Stimulated activated CD8-positive, alpha-beta memory T cell treated with anti-CD3 and anti-CD28 coated beads, Interleukin-15, amount 100 ng/mL, for 24 hours (primary cell): ENCODE results near the gene KIF5C.

Source experiments
- DNase-seq: peaks from one replicate; pipeline ENCODE4 v3.0.0-alpha.2; 2020; ENCODE audit warnings: low read depth

The KIF5C gene

DNA sequence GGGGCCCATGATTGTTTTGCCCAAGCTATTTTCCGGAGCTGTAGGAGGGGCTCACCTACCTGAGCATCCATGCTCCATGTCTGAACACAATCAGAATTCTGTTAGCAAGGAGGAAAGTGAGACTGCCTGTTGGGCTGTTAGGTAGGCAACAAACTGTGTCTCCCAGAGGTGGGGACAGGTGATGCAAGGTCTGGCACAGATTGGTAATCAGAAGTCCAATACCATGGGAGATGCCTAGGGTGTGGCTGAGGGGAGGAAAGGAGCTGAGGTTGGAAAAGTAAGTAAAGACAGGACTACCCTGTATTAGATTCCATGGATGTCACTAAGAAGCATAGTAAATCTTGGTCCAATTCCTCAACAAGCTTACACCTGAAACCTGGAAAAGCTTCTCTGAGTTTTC lies 166.5 kb downstream of the KIF5C start:
- no peak for DNase-seq

DNA sequence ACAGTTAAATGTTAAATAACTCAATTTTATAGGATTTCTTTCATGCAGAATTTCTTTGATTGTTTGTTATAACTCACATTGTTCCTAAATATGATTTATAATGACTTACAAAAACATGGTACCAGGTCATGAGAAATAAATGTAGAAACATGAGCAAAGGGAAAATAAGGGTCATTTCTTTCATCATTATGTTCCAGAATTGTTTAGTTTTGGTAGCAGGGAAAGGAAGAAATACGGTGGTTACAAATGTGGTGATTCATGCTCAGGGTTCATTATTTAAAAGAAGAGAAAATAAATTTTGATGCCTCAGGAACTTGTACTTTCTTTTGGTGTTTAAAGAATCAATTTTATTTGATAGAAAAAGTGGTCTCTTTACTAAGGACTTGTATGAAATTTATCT lies 167.9 kb downstream of the KIF5C start:
- no peak for DNase-seq

DNA sequence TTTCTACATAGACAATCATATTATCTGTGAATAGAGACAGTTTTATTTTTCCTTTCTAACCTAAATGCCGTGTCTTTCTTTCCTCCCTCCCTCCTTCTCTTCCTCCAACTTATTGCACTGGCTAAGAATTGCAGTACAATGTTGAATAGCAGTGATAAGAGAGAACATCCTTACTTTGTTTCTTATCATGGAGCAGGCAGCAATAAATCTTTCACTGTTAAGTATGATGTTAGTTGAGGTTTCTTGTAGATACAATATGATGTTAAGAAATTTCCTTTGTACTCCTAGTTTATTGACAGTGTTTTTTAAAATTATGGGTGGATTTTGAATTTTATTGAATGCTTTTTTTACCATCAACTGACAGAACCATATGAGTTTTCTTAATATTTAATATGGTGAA lies 169.5 kb downstream of the KIF5C start:
- DNase-seq, result no peak

DNA sequence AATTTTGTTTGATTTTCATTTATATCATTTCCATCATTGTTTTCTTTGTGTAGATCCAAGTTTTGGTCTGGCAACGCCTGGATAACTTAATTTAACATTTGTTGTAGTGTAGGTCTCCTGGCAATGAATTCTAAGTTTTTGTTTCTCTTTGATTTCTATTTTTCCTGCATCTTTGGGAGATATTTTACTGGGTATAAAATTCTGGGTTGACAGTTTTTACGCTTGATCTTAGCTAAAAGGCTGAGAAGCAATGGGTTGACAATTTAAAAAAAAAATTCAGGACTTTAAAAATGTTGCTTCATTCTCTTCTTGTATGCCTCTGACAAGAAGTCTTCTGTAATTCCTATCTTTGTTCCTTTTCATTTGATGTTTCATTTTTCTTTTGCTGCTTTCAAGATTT lies 172.1 kb downstream of the KIF5C start:
- no peak for DNase-seq

DNA sequence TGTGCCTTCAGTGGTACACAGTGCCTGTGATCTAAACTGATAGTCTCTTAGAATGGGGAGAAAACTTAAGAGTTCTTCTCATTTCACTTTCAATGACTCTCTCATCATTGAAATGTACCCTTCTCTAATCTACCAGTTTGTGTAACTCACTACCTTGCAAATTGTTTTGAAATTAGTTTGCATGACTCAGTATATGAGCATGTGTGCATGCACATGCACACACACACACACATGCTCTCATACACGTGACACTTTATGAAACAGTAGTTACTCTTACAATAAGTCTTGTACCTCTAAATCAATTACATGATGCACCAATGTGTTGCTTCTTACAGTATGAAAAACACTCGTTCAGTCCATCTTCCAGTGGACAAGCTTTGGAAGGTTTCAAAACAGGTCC lies 174.1 kb downstream of the KIF5C start:
- DNase-seq, result no peak

DNA sequence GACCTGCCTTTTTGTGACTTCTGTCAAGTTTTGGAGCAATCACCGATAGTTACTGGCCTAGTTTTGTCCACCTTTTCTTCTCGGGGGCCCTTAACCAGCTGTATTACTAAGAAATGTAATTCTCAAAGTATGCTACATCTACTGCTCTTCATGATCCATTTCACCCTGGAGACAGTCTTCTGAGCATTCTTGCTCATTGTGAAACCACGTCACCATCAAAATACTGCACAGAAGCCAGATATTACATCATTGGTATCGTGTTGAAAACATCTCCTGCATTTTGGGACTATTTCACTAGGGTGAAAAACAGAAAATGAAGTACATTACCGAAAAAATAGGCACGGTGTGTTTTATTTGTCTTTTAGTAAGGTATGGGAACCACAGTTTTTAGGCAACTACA lies 175.2 kb downstream of the KIF5C start:
- no peak for DNase-seq

DNA sequence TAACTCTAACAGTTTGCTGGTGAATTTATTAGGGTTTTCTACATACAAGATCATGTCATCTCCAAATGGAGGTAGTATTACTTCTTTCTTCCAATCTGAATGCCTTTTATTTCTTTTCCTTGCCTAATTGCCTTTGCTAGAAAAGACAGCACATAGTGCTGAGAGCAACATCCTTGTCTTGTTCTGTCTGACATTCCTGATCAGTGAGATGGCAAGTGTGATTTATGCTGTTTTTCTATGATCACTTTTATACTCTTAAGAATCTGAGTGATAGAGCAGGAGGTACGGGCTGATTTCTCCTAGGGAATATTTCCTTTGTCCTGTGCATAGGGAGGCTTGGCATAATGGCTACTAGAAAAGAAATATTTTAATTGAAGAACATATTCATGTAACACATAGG lies 180.7 kb downstream of the KIF5C start:
- no peak for DNase-seq

DNA sequence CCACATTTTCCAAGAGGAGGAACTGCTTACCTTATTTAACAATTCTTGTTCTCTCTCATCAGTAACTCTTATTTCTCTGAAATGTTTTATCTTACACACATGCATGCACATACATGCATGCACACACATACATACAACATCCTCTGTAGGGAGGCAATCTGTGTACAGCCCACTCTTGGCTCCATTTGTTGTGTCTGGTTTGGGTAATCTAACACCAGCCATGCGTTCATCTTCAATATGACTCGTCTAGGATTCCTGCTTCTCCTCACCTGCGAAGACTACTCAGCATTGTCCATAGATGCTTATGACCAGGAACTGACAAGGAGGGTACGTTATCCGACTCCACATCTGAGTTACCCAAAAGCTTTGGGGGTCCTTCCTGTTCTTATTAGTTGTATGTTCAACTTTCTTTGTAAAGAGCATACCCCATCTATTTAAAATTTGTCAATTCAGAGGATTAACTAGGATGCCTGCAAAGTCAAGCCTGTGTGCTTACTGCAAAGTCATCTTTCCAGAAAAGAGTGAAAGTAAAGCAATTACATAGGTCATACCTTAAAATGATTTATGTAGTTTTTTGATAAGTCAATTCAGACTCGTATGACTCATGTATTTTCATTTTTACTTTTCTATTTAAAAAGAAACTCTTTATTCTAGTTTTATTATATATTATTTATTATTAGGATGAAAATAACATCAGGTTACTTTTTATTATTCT lies 181.7 kb downstream of the KIF5C start:
- DNase-seq, result no peak

DNA sequence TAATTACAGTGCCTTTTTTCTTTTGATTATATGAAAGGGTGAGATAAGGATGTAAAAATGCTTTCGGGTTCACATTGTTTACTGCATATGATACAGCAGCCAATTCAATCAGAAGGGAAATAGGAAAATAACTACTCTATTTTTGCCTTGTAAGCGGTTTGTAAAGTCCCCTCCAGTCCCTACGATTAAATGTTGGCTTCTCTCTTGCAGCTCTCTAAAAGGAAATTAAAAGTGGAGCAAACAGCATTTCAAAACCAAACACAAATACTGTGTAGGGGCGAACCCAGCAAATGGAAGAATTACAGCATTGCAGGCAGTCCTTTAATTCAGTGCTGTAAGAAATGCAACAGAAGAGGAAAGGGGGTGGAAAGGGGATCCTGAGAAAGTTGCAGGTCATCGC lies 182.4 kb downstream of the KIF5C start:
- DNase-seq, result no peak

DNA sequence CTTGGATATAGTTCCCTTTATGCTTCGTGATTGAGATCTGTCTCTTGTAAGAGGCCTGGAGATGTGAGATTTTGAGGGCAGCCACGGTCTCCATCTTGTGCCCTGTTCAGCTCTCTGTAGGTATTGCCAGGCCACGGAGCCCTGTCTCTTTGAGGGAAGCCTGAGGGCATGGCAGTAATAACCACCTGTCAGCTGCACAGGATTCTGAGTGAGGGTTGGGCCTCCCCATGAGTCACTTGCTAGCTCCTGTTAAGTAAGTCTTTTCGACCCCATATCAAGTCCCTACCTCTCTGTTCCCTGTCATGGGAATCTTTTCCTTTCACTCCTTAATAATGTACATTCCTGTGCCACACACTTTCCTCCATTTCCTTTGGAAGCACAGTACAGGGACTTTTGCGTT lies 183.9 kb downstream of the KIF5C start:
- no peak for DNase-seq

DNA sequence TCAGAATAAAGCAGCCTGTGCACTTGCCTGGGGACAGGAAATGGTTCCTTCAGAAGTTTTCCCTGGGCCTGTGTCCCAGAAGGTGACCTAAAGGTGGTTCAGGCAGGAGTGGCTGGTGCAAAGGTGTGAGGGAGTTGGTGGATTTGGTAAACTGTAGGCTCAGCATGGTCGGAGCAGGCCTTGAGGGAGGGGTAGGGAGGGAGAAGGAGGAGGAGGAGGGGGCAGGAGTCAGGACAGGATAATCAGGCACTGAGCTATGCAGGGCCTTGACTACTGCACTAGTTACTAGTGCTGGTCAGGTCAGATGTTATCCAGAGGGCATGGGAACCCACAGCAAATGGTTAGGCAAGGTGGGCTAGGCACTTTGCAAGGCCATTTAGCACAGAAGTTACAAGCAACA lies 184.8 kb downstream of the KIF5C start:
- DNase-seq, result no peak

DNA sequence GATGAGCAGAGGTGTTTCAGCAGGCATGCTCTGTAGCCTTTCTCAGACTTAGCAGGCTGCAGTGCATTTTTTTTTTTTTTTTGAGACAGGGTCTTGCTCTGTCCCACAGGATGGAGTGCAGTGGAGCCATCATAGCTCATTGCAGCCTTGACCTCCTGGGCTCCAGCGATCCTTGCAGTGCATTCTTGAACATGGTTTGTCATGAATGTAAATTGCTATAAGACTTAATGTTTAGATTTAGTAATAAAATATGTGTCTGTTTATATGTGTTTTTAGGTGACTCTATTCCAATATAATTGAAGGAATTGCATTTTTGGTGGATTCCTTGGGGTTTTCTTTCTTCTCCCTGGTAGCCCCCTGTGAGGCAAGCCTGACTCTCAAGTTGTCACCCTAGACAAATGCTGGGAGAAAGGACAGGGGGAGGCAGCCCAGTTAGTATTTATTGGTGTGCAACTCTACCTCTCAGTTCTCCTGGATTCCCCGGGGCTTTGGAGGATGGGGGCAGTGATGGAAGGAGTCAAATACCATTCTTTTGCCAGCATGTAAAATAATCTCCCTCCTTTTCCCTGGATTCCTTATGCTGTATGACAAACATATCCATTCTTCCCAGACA lies 186.2 kb downstream of the KIF5C start:
- no peak for DNase-seq

DNA sequence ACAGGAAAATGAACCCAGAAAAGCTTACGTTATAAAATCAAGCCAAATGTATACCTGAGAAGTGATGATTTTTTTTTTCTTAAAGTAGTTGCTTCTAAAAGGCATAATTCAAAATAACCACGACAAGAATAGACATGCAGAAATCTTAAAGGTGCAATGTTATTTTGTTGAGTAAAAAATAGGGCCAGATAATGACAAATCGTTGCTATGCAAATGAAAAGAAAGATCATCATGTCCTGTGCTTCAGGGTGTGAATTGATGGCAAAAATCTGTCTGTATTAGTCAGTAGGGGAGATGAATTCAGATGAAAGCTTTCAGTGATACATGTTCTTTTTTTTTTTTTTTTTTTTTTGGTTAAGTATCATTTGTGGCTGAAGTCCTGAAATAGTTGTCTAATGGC lies 187.5 kb downstream of the KIF5C start:
- no peak for DNase-seq

DNA sequence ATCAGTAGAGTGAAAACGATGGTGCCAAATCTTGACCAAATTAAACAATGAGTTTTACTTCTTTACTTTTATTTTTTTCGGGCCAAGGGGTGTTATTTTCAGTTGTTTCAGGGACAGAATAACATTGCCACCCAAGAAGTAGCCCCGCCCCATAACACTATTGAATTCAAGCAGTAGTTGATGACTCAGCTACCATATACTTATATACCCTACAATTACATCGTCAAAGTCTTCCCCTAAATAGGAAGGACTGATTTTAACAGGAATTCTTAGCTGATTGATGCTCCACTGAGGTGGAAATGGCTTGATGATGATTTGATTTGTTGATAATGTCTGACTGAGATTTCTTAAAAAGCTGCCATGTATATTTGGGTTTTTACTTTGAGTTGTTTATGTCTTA lies 188.2 kb downstream of the KIF5C start:
- no peak for DNase-seq

DNA sequence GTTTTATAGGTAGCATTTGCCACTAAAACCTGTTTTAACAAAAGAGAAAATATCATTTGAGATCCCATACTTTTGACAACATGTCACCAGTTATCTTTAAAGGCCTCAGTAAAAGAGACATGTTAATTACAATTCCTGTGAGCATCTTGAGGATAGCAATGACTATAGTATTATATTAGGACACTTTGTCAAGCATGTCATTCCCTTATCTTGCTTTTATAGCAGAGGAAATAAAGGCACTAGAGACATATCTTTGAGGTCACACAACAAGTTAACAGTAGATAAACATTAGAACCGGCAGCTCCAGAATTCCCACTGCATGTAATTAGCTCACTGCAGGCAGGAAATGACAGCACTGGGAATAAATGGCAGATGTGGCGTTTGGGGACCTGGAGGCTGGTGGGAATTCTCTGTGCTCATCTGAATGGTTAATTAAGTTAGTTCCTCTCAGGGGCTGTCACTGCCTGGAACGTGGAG lies 189.4 kb downstream of the KIF5C start:
- no peak for DNase-seq

DNA sequence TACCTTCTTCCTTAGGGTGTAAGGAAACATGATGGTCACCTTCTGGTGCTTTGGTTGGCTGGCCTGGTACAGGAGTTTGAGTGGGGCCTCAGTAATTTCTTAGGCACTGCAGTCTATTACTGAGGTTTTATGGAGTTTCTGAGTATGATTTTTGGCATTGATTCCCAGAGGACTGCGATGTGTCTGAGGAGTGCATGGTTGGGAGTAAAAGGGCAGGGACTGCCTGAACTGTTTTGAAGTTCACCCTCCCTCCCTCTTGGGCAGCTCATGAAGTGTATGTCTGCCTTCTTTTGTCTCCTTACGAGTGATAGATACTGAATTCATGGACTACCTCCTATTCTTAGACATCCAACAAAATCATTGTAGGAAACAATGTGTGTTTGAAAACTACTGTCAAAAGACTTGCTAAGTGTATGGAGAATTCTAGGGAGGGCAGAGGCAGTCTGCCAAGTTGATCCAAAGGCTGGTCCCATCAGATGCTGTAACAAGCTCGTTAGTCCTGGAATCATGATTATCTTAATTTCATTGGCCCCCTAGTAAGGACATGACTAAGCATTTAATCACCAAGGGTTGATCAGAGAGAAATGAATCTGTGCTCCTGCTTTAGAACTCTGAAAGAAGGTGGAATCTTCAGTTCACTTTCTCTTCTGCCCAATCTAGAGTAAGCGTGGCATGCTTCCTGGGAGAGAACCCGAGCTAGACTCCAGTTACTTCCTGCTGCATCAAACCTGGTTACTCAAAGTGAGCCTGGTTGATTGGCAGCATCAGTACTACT lies 190.0 kb downstream of the KIF5C start:
- DNase-seq, result no peak

DNA sequence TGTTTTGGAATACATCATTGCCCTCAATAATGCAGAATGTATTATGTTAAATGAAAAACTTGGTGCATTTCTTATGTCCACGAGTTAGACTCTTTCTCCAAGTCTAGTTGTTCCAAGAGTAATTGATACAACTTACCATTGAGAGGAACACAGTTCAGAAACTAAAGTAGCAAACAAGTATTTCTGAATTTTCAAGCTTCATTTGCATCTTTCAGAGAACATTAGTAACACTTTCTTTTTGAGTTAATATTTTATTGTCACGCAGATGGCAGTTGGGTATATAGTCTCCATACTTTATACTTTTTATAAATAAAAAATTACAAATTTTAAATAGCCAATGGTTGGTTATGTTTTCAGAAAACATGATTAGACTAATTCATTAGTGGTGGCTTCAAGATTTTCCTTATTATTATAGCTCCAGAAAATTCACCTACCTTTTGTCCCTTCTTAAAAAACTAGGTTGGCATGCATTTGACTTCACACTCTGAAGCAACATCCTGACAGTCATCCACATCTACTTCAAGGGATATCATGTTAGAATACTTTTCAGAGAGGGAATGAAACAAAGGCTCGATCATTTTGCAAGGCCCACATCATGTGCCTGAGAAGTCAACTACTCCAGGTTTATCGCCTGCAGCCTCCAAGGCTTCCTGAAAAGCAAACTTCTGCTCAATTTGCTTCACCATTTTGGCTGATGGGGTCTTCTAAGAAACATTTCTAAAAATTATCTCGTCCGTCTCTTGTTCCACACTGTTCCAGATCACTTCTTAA lies 193.4 kb downstream of the KIF5C start:
- no peak for DNase-seq

DNA sequence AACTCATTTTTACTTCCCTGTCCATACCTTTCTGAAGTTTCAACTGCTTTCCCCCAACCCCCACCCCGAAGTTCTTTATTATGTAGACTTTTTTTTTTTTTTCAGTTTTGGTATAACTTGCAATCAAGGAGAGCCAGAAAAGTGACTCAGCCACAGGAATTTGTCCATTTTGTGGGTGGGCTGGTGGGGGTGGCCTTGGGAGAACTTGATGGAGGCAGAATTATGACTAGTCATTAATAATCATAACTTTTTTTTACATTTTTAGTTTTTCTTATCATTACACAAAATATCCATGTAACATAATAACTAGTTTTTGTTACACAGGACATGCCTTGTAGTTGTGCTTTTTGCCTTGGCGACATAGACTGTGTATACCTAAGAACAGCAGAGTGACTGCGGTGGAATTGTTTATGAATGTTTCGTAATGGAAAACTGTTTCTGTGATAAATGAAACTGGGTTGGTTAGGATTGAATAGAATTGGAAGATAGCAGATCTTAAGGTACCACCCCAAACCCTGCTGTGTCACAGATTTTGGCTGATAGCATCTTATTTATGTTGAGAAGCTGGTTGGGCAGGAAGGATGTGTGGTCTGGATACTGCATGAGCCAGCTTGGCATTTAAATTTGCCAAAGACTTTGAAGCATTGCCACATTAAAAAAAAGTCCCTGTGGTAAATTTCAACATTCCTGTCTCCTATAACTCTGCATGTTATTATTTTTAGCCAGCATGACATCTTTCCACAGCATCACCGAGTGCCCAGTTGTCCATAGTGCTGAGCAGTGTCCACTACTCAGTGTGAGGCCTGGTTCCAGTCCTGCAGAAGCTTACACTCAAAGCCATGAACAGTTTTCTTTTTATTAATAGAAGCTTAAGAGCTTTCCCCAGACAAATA lies 194.2 kb downstream of the KIF5C start:
- no peak for DNase-seq

DNA sequence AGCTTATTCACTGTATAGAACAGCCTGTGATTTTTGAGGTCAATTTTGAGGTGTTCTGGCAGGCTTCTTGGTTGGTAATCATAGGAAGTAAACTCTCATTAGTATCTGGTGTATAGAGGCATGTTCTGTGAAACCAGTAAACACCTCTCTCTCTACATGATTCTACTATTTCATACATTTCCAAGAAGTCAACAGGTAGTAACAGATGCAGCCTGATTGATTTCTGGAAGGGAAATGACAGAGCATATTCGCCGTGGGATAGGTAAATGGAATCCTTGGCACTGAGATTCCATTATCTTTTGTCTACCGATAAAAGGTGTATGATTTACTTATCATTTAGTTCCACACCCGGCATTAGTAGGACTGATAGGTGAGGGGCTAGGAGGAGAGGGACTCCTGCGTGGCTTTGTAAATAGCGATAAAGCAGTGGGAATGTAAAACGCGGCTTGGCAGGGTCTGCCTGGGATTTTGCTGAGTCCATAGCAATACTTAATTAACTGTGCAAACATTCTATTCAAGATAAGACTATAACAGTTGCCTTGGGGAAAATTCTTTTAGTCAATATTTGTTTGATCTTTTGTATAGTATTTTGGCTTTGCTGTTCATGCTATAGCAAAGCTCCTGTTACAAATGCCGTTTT lies 195.8 kb downstream of the KIF5C start:
- no peak for DNase-seq

DNA sequence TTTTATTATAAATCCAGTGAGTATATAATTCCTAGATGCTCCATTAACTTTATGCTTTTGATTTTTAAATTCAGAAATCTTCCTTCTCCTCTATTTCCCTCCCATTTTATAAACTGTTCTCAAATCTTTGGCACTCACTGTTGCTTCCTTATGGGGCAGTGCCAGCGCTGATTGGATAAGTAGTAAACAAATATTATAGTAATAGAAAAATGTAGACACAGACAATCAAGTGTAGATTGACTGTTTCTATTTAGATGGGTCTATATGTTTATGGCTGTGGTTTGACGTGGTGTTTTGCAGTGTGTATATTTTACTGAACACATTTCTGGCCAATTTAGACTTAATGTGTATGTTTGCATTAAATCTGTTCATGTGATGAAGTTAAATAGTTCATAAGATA lies 200.1 kb downstream of the KIF5C start:
- no peak for DNase-seq

DNA sequence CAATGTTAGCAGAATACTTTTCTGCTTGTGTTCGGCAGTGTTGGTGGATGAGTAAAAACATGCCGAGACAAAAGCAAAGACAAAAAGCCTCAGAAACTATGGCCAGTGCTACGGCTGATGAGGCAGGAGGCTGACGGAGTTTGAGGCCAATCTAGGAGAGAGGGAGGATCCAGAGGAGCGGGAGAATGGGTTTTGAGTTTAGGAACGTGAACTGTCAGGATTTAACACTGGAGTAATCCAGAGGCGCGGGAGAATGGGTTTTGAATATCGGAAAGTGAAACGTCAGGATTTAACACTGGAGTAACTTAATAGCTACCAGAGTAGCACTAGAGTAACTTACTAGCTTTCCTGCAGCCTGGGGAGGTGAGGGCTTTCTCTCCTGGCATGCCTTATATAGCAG lies 200.8 kb downstream of the KIF5C start:
- no peak for DNase-seq
